A673 (cell line): ENCODE measurements around the gene PTPRK. TPM values are rescaled to one million over a fixed set of nuclear protein-coding genes. Genes with fewer than 3 reads are reported as not detected.

Source experiments
- BruUV-seq: library from RNA; stranded (reverse); fragments of 400-500 nt; replicated peaks from 2 replicates; lab custom pipeline; 2021; lab: Mats Ljungman, UMichigan
- CTCF ChIA-PET: fragments of 300-600 bp; sonication (Branson Sonifier 250); formaldehyde crosslinking; loops from one replicate; lab custom pipeline; 2022; ENCODE audit warnings: antibody characterized with exemption; lab: Charles Lee
- POLR2A ChIA-PET: fragments of 300-600 bp; sonication (Branson Sonifier 250); formaldehyde crosslinking; loops from one replicate; lab custom pipeline; 2022; ENCODE audit warnings: antibody characterized with exemption; ENCODE audit not compliant: low non-redundant PET; lab: Charles Lee
- DNase-seq: peaks from one replicate; pipeline ENCODE4 v3.0.0-alpha.2; 2015; ENCODE audit warnings: low spot score
- H3K27ac ChIP-seq: fragments of 200-600 bp; sonication (generic); 2 replicates; pipeline ENCODE4 v1.5.1; 2016; ENCODE audit warnings: mixed run types, low read depth, mild to moderate bottlenecking, mixed read lengths, antibody characterized with exemption, low read length; ENCODE audit not compliant: poor library complexity, severe bottlenecking
- H3K27me3 ChIP-seq: fragments of 200-600 bp; sonication (generic); replicated peaks from 2 replicates; pipeline ENCODE4 v1.6.1; 2017; ENCODE audit warnings: mixed run types, low read depth, mild to moderate bottlenecking, mixed read lengths, antibody characterized with exemption, low read length; ENCODE audit not compliant: insufficient read depth, poor library complexity
- H3K36me3 ChIP-seq: fragments of 200-600 bp; sonication (generic); 2 replicates; pipeline ENCODE4 v1.6.1; 2016; ENCODE audit warnings: mixed run types, mild to moderate bottlenecking, mixed read lengths, antibody characterized with exemption, low read length; ENCODE audit not compliant: insufficient read depth, poor library complexity, severe bottlenecking
- H3K4me1 ChIP-seq: fragments of 200-600 bp; sonication (generic); 2 replicates; pipeline ENCODE4 v1.6.1; 2017; ENCODE audit warnings: mixed run types, mild to moderate bottlenecking, mixed read lengths, antibody characterized with exemption, low read length; ENCODE audit not compliant: insufficient read depth, poor library complexity, severe bottlenecking
- H3K4me3 ChIP-seq: fragments of 200-600 bp; sonication (generic); 2 replicates; pipeline ENCODE4 v1.5.1; 2016; ENCODE audit warnings: low read depth, mixed run types, mild to moderate bottlenecking, mixed read lengths, low read length; ENCODE audit not compliant: poor library complexity, severe bottlenecking
- H3K9me3 ChIP-seq: fragments of 200-600 bp; sonication (generic); 2 replicates; pipeline ENCODE4 v1.6.1; 2016; ENCODE audit warnings: mixed run types, low read depth, mild to moderate bottlenecking, mixed read lengths, antibody characterized with exemption, low read length; ENCODE audit not compliant: poor library complexity, severe bottlenecking
- CTCF ChIP-seq: fragments of 300-800, 200-600 bp; sonication (generic); conservative IDR thresholded peaks from 2 replicates; pipeline ENCODE4 v1.5.1; 2017; ENCODE audit warnings: low read depth, mild to moderate bottlenecking, antibody characterized with exemption, low read length, moderate library complexity, mixed read lengths
- EZH2 ChIP-seq: fragments of 200-600 bp; sonication (generic); IDR thresholded peaks from 2 replicates; pipeline ENCODE4 v1.6.1; 2017; ENCODE audit warnings: borderline replicate concordance, low read depth, mild to moderate bottlenecking, mixed read lengths, antibody characterized with exemption, low read length; ENCODE audit not compliant: poor library complexity, severe bottlenecking
- intact Hi-C: fragments of 100-400 bp; cut with micrococcal nuclease; formaldehyde crosslinking; loops from one replicate; pipeline ENCODE4 v1.10.0; 2022; ENCODE audit not compliant: unreplicated experiment
- total RNA-seq: library from RNA; stranded (reverse); gene quantifications from 2 replicates; pipeline ENCODE4 v1.2.3, GENCODE V29; 2021

PTPRK gene
- total RNA-seq, 1 experiment from 2014 or later, result 77.3 TPM

DNA sequence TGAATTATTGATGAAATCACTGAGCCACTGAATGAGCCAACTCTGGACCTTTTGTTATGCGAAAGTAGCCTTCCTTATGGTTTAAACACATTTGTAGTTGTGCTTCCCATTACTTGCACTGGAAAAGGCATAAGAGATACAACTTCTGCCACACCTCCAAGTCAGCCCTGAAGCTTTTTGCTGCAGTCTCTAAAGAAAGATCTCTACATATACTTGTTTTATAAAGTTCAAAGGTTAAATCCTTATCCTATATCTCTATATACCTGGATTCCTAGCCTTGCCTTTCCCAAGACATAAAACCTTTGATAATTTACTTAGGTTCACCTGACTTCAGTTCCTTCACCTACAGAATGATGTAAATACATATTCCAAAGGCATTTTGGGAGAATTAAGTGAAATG, 132.0 kb downstream of the PTPRK start:
- H3K9me3 ChIP-seq, result no peaks in the 10 kb centered on the region
- H3K36me3 ChIP-seq, result no peaks in the 10 kb centered on the region
- ChIA-PET CTCF (no interaction called here), POLR2A (no interaction called here)
- peaks cover 7% of the 10 kb centered on the region for H3K4me1 ChIP-seq
- H3K27me3 ChIP-seq, result no peaks in the 10 kb centered on the region
- DNase-seq, result no peak
- BruUV-seq, result no TSS peak
- intact Hi-C loops, result no loop called here
- TF ChIP-seq CTCF, result no peak
- TF ChIP-seq EZH2, result no peak
- no peak overlapping the region for H3K27ac ChIP-seq
- no peak overlapping the region for H3K4me3 ChIP-seq

GRCh38 chr6:128380891-128381290, 139.5 kb downstream of the PTPRK start:
- intact Hi-C loops, result no loop called here
- peaks cover 19% of the 10 kb centered on the region for H3K9me3 ChIP-seq
- H3K27me3 ChIP-seq, result no peaks in the 10 kb centered on the region
- H3K4me3 ChIP-seq, result no peak overlapping the region
- POLR2A ChIA-PET, result no interaction called here
- DNase-seq, result no peak
- CTCF ChIA-PET, result no interaction called here
- no peak overlapping the region for H3K27ac ChIP-seq
- H3K36me3 ChIP-seq, result no peaks in the 10 kb centered on the region
- TF ChIP-seq CTCF, result no peak
- TF ChIP-seq EZH2, result no peak
- BruUV-seq, result no TSS peak
- H3K4me1 ChIP-seq, result no peaks in the 10 kb centered on the region

- ChIA-PET CTCF (no interaction called here), POLR2A (no interaction called here)
- BruUV-seq, result no TSS peak
- no peaks in the 10 kb centered on the region for H3K36me3 ChIP-seq
- no peak for DNase-seq
- peaks cover 24% of the 10 kb centered on the region for H3K9me3 ChIP-seq
- no peak overlapping the region for H3K4me3 ChIP-seq
- H3K4me1 ChIP-seq, result no peaks in the 10 kb centered on the region
- no peak overlapping the region for H3K27ac ChIP-seq
- TF ChIP-seq EZH2, result no peak
- no peak for TF ChIP-seq CTCF
- intact Hi-C loops, result no loop called here
- no peaks in the 10 kb centered on the region for H3K27me3 ChIP-seq
These were observed 140.8 kb downstream of the PTPRK start for GRCh38 chr6:128379577-128379976.
